Ishikawa (cell line): ENCODE measurements around the gene CASP10.

Source experiments
- RAD21 ChIP-seq: IDR thresholded peaks from 2 replicates; pipeline ENCODE4 v1.6.1; 2012; ENCODE audit warnings: low read depth
- TAF1 ChIP-seq: IDR thresholded peaks from 2 replicates; pipeline ENCODE4 v1.6.1; 2012; ENCODE audit warnings: low read depth, mild to moderate bottlenecking
- TF ChIP-seq, protein P1 (sequence below): IDR thresholded peaks from 2 replicates; pipeline ENCODE4 v1.6.1; 2012

DNA sequence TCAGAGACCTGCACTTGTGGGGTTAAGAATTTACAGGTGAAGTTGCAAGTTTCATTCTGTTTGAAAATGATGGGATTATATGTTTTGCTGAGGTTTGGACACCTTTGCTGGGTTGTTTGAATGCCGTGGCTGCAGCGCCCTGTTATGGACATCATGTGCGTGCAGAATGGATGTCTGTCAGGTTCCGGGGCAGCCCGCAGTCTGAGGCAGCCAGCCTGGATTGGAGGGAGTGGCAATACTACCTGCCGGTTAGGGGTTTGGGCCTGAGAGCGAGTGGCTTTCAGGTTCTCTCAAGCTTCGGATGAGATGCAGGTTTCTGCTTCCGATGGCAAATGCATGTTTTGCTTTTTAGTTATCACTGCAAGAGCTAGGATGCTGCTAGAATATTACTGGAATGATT lies 78.5 kb downstream of the CASP10 start:
- TF ChIP-seq TAF1 (no peak), RAD21 (no peak)
- TF ChIP-seq, protein P1, sequence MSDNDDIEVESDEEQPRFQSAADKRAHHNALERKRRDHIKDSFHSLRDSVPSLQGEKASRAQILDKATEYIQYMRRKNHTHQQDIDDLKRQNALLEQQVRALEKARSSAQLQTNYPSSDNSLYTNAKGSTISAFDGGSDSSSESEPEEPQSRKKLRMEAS = no peak
